PFSK-1 (cell line): ENCODE results near the gene RHOBTB3.

Source experiments
- FOXP2 ChIP-seq: optimal IDR thresholded peaks from 2 replicates; pipeline ENCODE3; 2011; ENCODE audit warnings: borderline replicate concordance, control low read depth, inconsistent platforms; ENCODE audit not compliant: insufficient read depth; ENCODE audit errors: extremely low read length, extremely low read depth
- POLR2AphosphoS5 ChIP-seq: IDR thresholded peaks from 2 replicates; pipeline ENCODE4 v1.6.1; 2012; ENCODE audit warnings: low read depth, mild to moderate bottlenecking, control low read depth, low read length, moderate library complexity
- REST ChIP-seq, 2 experiments: IDR thresholded peaks; 2 replicates each; pipeline versions ENCODE4 v1.6.1 to v1.8.0; 2011 to 2012; ENCODE audit warnings: low read depth in 2 of 2, low read length in 2 of 2, control low read depth in 1 of 2, inconsistent platforms in 1 of 2, mild to moderate bottlenecking in 1 of 2, moderate library complexity in 1 of 2; ENCODE audit not compliant: insufficient read depth in 1 of 2
- SIN3A ChIP-seq: IDR thresholded peaks from 2 replicates; pipeline ENCODE4 v1.6.1; 2012; ENCODE audit warnings: mild to moderate bottlenecking, low read length, moderate library complexity, borderline replicate concordance; ENCODE audit not compliant: insufficient read depth
- TAF1 ChIP-seq: IDR thresholded peaks from 2 replicates; pipeline ENCODE4 v1.6.1; 2012; ENCODE audit warnings: low read length, control low read depth, borderline replicate concordance; ENCODE audit not compliant: insufficient read depth

The RHOBTB3 gene

DNA sequence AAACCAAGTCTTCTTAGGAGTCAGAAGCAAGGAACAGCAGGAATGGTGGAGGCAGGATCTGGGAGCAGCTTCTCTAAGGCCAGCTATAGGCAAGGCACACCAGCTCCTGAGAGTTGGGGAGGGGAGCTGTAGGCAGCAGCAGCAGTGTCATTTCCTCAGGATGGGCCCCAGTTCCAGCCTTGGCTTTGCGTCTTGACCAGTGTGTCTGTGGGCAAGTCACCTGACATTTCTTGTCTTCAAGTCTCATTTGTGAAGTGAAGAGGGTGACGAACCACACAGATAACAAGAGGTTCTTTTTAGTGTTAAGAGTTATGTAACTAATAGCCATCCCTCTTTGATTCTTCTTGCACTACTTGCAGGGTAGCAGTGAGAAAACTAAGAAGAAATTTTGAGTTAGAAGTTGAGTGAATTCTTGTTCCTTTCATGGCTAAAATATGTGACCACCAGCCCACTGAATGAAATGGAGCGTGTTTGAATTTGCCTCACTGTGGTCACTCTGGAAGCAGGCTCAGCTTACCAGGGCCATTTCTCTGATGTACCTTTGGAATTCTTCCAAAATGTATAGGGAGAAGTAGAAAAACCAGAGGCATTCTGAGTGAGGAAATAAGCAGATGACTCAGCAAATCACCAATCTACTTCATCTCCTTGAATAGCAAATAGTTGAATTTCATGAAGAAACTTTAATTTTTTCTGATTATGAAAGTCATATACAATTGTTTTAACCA, 42.4 kb downstream of the RHOBTB3 start:
- TF ChIP-seq REST (IDR thresholded peaks at IDR 0.05; ENCODE audit: insufficient read depth in 1 of 2, low read depth in 2 of 2, low read length in 2 of 2): no peak
- TF ChIP-seq FOXP2: no peak
- TF ChIP-seq TAF1: no peak
- no peak for TF ChIP-seq POLR2AphosphoS5
- no peak for TF ChIP-seq SIN3A

DNA sequence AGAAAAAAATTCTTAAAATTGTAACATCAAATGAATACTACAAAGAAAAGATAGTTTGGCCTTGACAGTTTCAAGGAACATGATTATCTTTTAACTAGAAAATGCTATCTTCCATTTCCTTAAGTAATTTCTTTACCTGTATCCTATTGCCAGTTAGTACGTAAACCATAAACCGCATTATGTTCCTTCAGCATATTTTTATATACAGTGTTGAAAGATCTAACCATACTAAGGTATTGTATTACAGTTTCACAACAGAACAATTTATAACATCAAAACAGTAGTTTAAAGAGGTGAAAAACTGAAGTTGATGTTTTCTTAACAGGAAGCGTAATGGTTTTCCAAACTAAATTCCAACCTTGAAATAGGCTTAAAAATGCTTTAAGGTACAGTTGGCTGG, 46.3 kb downstream of the RHOBTB3 start:
- no peak for TF ChIP-seq TAF1
- no peak for TF ChIP-seq REST (IDR thresholded peaks at IDR 0.05; ENCODE audit: insufficient read depth in 1 of 2, low read depth in 2 of 2, low read length in 2 of 2)
- no peak for TF ChIP-seq POLR2AphosphoS5
- TF ChIP-seq FOXP2: no peak
- TF ChIP-seq SIN3A: no peak

- TF ChIP-seq FOXP2 (no peak), REST (IDR thresholded peaks at IDR 0.05; ENCODE audit: insufficient read depth in 1 of 2, low read depth in 2 of 2, low read length in 2 of 2) (no peak), SIN3A (no peak)
These were observed 47.7 kb downstream of the RHOBTB3 start for GRCh38 chr5:95778713-95779436.

GRCh38 chr5:95779611-95780010, 48.5 kb downstream of the RHOBTB3 start:
- TF ChIP-seq FOXP2 (no peak), SIN3A (no peak), REST (IDR thresholded peaks at IDR 0.05; ENCODE audit: insufficient read depth in 1 of 2, low read depth in 2 of 2, low read length in 2 of 2) (no peak), POLR2AphosphoS5 (no peak), TAF1 (no peak)
